Endothelial cell of umbilical vein (primary cell): ENCODE data around the gene EPO.

ENCODE experiments used
- EZH2 ChIP-seq: IDR thresholded peaks from 2 replicates; pipeline ENCODE4 v1.6.1; 2012; ENCODE audit warnings: borderline replicate concordance, low read depth, mild to moderate bottlenecking, moderate library complexity, low read length, inconsistent platforms; ENCODE audit not compliant: severe bottlenecking
- FOS ChIP-seq: IDR thresholded peaks from 2 replicates; pipeline ENCODE4 v1.6.1; 2011; ENCODE audit warnings: mild to moderate bottlenecking, low read length, moderate library complexity, borderline replicate concordance; ENCODE audit not compliant: insufficient read depth
- GATA2 ChIP-seq: IDR thresholded peaks from 2 replicates; pipeline ENCODE4 v1.7.0; 2011; ENCODE audit warnings: low read depth, mild to moderate bottlenecking, moderate library complexity, mixed read lengths, low read length; ENCODE audit not compliant: insufficient read length, insufficient read depth
- POLR2A ChIP-seq: IDR thresholded peaks from 2 replicates; pipeline ENCODE4 v1.6.1; 2012; ENCODE audit warnings: low read depth, mild to moderate bottlenecking, control low read depth, low read length
- TF ChIP-seq, protein P1 (sequence below), 2 donors: IDR thresholded peaks; 1 replicate in 1 of 2; 2 replicates in 1 of 2; pipeline ENCODE4 v1.5.1; 2011; ENCODE audit warnings: low read length in 2 of 2, mild to moderate bottlenecking in 2 of 2, moderate library complexity in 2 of 2, control low read depth in 1 of 2, inconsistent platforms in 1 of 2, low read depth in 1 of 2; ENCODE audit not compliant: insufficient read depth in 1 of 2; ENCODE audit errors: extremely low read depth in 1 of 2

DNA sequence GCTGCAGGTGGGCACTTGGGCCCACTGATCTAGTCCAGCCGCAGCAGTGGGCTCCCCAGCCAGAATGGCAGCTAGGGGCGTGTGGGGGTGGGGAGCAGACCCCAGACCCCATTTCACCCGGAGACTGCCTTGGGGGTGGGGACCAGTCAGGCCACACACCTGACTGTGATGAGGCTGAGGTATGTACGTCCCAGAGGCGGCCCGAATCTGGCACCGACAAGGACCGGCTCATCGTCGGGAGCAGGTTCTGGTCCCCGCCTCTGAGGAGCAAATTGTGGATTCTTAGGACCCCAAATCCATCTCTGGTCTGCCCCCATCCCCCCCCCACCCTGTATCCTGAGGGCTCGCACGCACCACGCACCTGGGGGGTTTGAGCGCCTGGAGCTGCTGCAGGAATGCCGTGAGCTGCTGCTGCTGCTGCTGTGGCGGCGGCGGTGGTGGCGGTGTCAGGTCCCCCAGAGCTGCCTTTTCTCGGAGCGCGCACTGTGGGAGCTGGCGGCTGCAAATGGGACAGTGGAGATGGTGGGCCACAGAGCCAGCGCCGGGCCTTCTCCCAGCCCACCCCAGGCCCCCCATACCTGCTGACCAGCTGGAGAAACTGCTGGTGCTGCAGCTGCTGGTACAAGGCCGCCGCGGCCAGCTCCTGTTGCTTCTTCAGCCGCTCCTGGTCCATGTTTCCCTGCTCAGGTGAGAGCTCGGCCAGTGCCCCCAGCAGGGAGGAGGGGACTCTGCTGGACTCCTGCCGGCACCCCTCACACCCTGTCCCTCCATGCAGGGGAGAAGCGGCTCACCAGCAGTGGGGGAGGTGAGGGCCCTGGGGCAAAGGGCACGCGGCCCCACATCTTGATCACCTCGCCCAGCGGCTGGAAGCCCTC lies 36.4 kb upstream of the EPO start:
- TF ChIP-seq, protein P1, sequence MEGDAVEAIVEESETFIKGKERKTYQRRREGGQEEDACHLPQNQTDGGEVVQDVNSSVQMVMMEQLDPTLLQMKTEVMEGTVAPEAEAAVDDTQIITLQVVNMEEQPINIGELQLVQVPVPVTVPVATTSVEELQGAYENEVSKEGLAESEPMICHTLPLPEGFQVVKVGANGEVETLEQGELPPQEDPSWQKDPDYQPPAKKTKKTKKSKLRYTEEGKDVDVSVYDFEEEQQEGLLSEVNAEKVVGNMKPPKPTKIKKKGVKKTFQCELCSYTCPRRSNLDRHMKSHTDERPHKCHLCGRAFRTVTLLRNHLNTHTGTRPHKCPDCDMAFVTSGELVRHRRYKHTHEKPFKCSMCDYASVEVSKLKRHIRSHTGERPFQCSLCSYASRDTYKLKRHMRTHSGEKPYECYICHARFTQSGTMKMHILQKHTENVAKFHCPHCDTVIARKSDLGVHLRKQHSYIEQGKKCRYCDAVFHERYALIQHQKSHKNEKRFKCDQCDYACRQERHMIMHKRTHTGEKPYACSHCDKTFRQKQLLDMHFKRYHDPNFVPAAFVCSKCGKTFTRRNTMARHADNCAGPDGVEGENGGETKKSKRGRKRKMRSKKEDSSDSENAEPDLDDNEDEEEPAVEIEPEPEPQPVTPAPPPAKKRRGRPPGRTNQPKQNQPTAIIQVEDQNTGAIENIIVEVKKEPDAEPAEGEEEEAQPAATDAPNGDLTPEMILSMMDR (IDR thresholded peaks at IDR 0.05; ENCODE audit: extremely low read depth in 1 of 2, insufficient read depth in 1 of 2, low read depth in 1 of 2, low read length in 2 of 2), result no peak
- TF ChIP-seq POLR2A (no peak), EZH2 (no peak), FOS (no peak), GATA2 (no peak)
